NB4 (cell line): ENCODE data around the gene BSCL2.
"Not testable (repeated sequence)": the region's sequence is repeated elsewhere in the genome, so short reads cannot be mapped to it uniquely, and the experiment has no call there.

ENCODE experiments used
- DNase-seq: peaks from one replicate; pipeline ENCODE4 v3.0.0; 2010; ENCODE audit warnings: low read depth
- H3K4me3 ChIP-seq: one replicate; pipeline ENCODE4 v1.5.1; 2011; ENCODE audit warnings: mild to moderate bottlenecking, low read depth, low read length, moderate library complexity
- MYC ChIP-seq: IDR thresholded peaks from 2 replicates; pipeline ENCODE4 v1.6.1; 2011; ENCODE audit warnings: low read depth, low read length
- POLR2A ChIP-seq: IDR thresholded peaks from 2 replicates; pipeline ENCODE4 v1.6.1; 2011; ENCODE audit warnings: mild to moderate bottlenecking; ENCODE audit not compliant: insufficient read length; ENCODE audit errors: extremely low read depth
- TF ChIP-seq, protein P1 (sequence below): IDR thresholded peaks from 2 replicates; pipeline ENCODE4 v1.6.1; 2011; ENCODE audit warnings: low read depth, low read length
- TF ChIP-seq, protein P2 (sequence below): IDR thresholded peaks from one replicate; pipeline ENCODE4 v1.5.1; 2012; ENCODE audit warnings: low read depth, low read length

The BSCL2 gene

DNA sequence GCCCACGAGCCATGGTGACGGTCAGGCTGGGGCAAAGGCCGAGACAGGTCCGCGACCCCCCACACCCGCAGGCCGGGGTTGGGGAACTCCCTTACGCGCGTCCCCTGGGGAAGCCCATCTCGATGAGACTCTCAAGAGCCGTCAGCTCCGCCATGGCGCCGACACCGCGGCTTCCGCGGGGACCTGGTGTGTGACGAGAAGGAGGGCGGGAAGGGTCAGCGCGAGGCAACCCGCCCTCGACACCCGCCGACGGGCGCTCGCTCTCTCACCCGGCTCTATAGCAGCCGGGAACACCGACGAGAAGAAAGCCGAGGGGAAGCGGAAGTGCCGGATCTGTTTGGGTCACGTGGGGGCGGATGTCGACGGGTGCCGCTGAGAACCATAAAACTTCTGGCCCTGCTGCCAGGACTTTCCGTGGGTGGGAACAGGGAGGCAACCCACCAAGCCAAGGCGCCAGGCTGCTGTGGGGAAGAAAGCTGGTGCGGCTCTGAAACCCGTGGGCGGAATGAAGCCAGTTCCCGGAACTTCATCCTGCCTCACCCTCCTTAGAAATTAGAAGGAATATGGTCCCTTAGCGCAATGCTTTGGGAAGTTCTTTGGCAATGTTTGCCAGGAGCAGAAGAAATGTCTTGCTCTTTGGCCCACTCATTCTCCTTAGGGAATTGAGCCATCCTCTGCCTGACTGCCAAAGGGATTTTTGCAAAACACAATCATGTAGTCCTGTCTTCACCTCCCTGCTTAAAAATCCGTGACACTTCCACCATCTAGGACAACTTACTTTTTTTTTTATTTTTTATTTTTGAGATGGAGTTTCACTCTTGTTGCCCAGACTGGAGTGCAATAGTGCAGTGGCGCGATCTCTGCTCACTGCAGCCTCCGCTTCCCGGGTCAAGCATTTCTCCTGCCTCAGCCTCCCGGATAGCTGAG lies 28.2 kb downstream of the BSCL2 start, which contains the start of gene UBXN1:
UBXN1 (minus strand) TSS at position 304 of the 927 bp plus-strand sequence; CDS start at position 154, 150 bp downstream.
- TF ChIP-seq, protein P1, sequence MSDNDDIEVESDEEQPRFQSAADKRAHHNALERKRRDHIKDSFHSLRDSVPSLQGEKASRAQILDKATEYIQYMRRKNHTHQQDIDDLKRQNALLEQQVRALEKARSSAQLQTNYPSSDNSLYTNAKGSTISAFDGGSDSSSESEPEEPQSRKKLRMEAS = peak; percentile 97
- TF ChIP-seq, protein P2, sequence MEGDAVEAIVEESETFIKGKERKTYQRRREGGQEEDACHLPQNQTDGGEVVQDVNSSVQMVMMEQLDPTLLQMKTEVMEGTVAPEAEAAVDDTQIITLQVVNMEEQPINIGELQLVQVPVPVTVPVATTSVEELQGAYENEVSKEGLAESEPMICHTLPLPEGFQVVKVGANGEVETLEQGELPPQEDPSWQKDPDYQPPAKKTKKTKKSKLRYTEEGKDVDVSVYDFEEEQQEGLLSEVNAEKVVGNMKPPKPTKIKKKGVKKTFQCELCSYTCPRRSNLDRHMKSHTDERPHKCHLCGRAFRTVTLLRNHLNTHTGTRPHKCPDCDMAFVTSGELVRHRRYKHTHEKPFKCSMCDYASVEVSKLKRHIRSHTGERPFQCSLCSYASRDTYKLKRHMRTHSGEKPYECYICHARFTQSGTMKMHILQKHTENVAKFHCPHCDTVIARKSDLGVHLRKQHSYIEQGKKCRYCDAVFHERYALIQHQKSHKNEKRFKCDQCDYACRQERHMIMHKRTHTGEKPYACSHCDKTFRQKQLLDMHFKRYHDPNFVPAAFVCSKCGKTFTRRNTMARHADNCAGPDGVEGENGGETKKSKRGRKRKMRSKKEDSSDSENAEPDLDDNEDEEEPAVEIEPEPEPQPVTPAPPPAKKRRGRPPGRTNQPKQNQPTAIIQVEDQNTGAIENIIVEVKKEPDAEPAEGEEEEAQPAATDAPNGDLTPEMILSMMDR = no peak
- TF ChIP-seq POLR2A (peak; percentile 76), MYC (peak; percentile 71)
- peak within 1 kb of the TSS; percentile 89 for H3K4me3 ChIP-seq
- peak; percentile 96 for DNase-seq

DNA sequence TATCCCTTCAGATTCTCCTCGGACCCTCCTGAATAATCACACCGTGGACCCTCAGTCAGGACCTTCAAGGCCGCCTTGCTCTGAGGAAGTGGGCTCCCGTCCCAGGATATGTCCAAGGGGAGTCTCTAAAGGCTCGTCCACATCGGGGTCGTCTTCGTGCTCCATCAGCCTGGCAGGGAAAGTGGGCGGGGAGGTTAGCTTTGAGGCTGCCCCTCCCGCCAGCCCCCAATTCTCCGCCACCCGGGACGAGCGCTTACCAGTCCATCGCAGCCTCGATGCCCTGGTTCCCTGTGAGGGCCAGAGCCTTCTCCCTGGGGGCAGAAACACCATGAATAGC lies 28.8 kb downstream of the BSCL2 start:
- peak overlapping the region; percentile 89 for H3K4me3 ChIP-seq
- DNase-seq = no peak
- TF ChIP-seq MYC (no peak), POLR2A (no peak)
- TF ChIP-seq, protein P1 = no peak
- TF ChIP-seq, protein P2 = no peak

DNA sequence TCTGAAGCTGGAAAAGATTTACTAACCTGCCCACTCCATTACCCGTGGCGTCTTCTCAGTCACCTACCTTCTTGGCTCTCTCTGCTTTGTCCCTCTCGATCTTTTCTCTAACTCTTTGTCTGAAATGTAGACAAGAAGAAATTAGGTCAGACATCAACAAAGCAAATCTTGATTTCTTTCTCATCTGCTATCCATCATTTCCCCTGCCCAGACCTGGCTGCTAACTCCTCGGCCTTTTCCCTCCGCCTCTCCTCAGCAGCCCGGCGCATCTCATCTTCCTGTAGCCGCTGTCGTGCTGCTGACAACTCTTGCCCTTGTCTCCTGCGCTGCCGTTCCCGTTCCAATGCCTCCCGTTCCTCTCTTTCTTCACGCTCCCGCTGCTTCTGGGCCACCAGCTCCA lies 29.5 kb downstream of the BSCL2 start:
- TF ChIP-seq, protein P2 = no peak
- TF ChIP-seq MYC (no peak), POLR2A (no peak)
- TF ChIP-seq, protein P1 = no peak
- H3K4me3 ChIP-seq = peak overlapping the region; percentile 89
- no peak for DNase-seq

DNA sequence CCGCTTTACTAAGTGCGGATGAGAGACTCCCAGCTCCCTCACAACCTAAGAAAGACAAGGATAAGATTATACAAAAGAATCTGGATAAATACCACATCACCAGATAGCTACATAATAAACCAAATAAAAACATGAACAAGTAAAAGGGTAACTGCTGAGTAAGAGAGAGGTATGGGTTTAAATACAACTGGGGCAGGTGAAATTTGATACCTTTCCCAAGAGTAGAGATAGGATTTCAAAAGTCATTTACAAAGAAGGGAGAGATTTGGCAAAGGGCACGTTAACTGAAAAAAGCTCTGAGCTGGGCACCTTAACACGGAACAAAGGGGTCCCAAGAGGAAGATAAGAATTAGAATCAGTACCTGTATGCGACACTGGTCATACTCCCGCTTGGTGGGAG lies 30.1 kb downstream of the BSCL2 start:
- DNase-seq = no peak
- H3K4me3 ChIP-seq = no peak overlapping the region
- TF ChIP-seq MYC = no peak
- TF ChIP-seq, protein P1 = no peak
- TF ChIP-seq, protein P2 = no peak
- no peak for TF ChIP-seq POLR2A

DNA sequence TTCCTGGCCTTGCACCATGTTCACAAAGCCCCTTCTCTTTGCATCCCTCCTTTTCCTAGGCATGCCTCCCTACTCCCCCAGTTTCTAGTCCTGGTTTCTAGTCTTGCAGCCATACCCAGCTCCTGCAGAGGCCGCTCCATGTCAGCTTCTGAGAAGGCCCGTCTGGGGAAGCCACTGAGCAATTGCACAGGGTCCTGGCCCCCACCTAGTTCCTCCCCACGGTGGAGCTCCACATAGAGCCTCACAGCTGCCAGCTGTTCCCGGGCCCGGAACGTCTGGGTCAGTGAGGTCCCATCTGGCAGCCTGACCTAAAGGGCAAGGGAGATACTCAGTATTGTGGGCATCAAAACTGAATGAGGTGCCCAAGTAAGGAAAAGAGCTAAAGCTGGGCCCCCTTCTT lies 30.5 kb downstream of the BSCL2 start:
- H3K4me3 ChIP-seq = no peak overlapping the region
- DNase-seq = no peak
- TF ChIP-seq POLR2A = no peak
- TF ChIP-seq MYC = no peak
- TF ChIP-seq, protein P1 = no peak
- TF ChIP-seq, protein P2 = no peak

DNA sequence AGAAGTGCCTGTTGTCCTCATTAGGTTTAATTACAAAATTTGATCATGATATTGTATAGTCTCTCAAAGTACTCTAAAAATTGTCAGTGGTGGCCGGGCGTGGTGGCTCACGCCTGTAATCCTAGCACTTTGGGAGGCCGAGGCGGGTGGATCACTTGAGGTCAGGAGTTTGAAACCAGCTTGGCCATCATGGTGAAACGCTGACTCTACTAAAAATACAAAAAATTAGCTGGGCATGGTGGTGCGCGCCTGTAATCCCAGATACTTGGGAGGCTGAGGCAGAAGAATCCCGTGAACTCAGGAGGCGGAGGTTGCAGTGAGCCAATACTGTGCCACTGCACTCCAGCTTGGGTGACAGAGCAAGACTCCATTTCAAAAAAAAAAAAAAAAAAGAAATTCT lies 31.8 kb downstream of the BSCL2 start:
- not testable (repeated sequence) for DNase-seq, H3K4me3 ChIP-seq
